HCT116 (cell line): ENCODE results near the gene CAMSAP3. TPM values are rescaled to one million over a fixed set of nuclear protein-coding genes. Genes with fewer than 3 reads are reported as not detected.

Experiments
- ATAC-seq: fragments of 200-7000 bp; cut with Tn5 transposase; 2 replicates; pipeline ENCODE4 v1.9.1; 2020; ENCODE audit warnings: mild to moderate bottlenecking, moderate library complexity
- Bru-seq: library from RNA; stranded (reverse); fragments of 400-500 nt; gene quantifications from one replicate; lab custom pipeline; 2021; lab: Mats Ljungman, UMichigan
- BruChase-seq, 2 experiments: library from RNA; stranded (reverse); fragments of 400-500 nt; gene quantifications; one replicate each; lab custom pipeline; 2021; lab: Mats Ljungman, UMichigan
- BruUV-seq: library from RNA; stranded (reverse); fragments of 400-500 nt; replicated peaks from 2 replicates; lab custom pipeline; 2021; lab: Mats Ljungman, UMichigan
- CTCF ChIA-PET: fragments of 300-600 bp; sonication (Branson Sonifier 250); formaldehyde crosslinking; loops from one replicate; lab custom pipeline; 2021; ENCODE audit warnings: antibody characterized with exemption; lab: Charles Lee
- POLR2A ChIA-PET: fragments of 300-600, 350-600 bp; sonication (Branson Sonifier 250); formaldehyde crosslinking; loops from one replicate; lab custom pipeline; 2021; ENCODE audit warnings: antibody characterized with exemption; lab: Charles Lee
- RAD21 ChIA-PET, 2 experiments: fragments of 300-600 bp; sonication (Branson Sonifier 250); formaldehyde crosslinking; loops; one replicate each; lab custom pipeline; 2023; ENCODE audit warnings: low total read pairs in 2 of 2; ENCODE audit not compliant: uncharacterized antibody in 2 of 2, unreplicated experiment in 2 of 2, low non-redundant PET in 1 of 2; lab: Charles Lee
- DNase-seq: peaks from one replicate; pipeline ENCODE4 v3.0.0-alpha.2; 2010; ENCODE audit warnings: low read depth, low spot score
- H2AFZ ChIP-seq: fragments of 200-600 bp; shearing (Covaris generic), sonication (generic); 2 replicates; pipeline ENCODE4 v1.6.1; 2017; ENCODE audit warnings: low read depth, mixed run types, mixed read lengths, antibody characterized with exemption, low read length; ENCODE audit not compliant: poor library complexity, severe bottlenecking
- H3K27ac ChIP-seq: 2 replicates; pipeline ENCODE4 v1.5.1; 2012; ENCODE audit warnings: low read depth, low read length
- H3K27me3 ChIP-seq: fragments of 200-600 bp; sonication (generic); 2 replicates; pipeline ENCODE4 v1.6.1; 2016; ENCODE audit warnings: mixed run types, low read length, mixed read lengths; ENCODE audit not compliant: insufficient read depth
- H3K36me3 ChIP-seq, 2 experiments: fragments of 200-500 bp in 1 of 2; fragments of 200-600 bp in 1 of 2; sonication (Bioruptor generic) in 1 of 2; sonication (generic) in 1 of 2; 2 replicates each; pipeline versions ENCODE4 v1.5.1 to v1.6.1; 2014 to 2016; ENCODE audit warnings: low read length in 2 of 2, inconsistent platforms in 1 of 2, mixed read lengths in 1 of 2, mixed run types in 1 of 2; ENCODE audit not compliant: insufficient read depth in 2 of 2, control insufficient read depth in 1 of 2
- H3K4me1 ChIP-seq, 2 experiments: fragments of 200-600 bp in 1 of 2; sonication (generic) in 1 of 2; 2 replicates each; pipeline versions ENCODE4 v1.5.1 to v1.6.1; 2012 to 2017; ENCODE audit warnings: low read length in 2 of 2, inconsistent platforms in 1 of 2, mild to moderate bottlenecking in 1 of 2, mixed read lengths in 1 of 2, mixed run types in 1 of 2, moderate library complexity in 1 of 2; ENCODE audit not compliant: insufficient read depth in 2 of 2, control insufficient read depth in 1 of 2
- H3K4me2 ChIP-seq: fragments of 200-600 bp; sonication (generic); 2 replicates; pipeline ENCODE4 v1.6.1; 2017; ENCODE audit warnings: mixed run types, low read length, mixed read lengths
- H3K4me3 ChIP-seq, 2 experiments: fragments of 200-600 bp in 1 of 2; sonication (generic) in 1 of 2; replicated peaks in 1 of 2; 2 replicates each; pipeline ENCODE4 v1.5.1; 2011 to 2016; ENCODE audit warnings: low read length in 2 of 2, control low read depth in 1 of 2, low read depth in 1 of 2, mild to moderate bottlenecking in 1 of 2, mixed read lengths in 1 of 2, mixed run types in 1 of 2
- H3K79me2 ChIP-seq: fragments of 200-600 bp; sonication (generic); 2 replicates; pipeline ENCODE4 v1.6.1; 2017; ENCODE audit warnings: mild to moderate bottlenecking, mixed run types, low read length, moderate library complexity, mixed read lengths; ENCODE audit not compliant: insufficient read depth
- H3K9ac ChIP-seq: fragments of 200-600 bp; sonication (generic); 2 replicates; pipeline ENCODE4 v1.6.1; 2016; ENCODE audit warnings: low read length, mixed read lengths
- H3K9me2 ChIP-seq: fragments of 200-600 bp; sonication (generic), shearing (Covaris generic); 2 replicates; pipeline ENCODE4 v1.6.1; 2017; ENCODE audit warnings: mixed run types, mild to moderate bottlenecking, moderate library complexity; ENCODE audit not compliant: insufficient read depth
- H3K9me3 ChIP-seq, 2 experiments: fragments of 200-500 bp in 1 of 2; fragments of 200-600 bp in 1 of 2; sonication (Bioruptor generic) in 1 of 2; sonication (generic) in 1 of 2; 2 replicates each; pipeline ENCODE4 v1.6.1; 2014 to 2017; ENCODE audit warnings: low read length in 2 of 2, mixed read lengths in 2 of 2, inconsistent platforms in 1 of 2, low read depth in 1 of 2, mild to moderate bottlenecking in 1 of 2, mixed run types in 1 of 2, moderate library complexity in 1 of 2; ENCODE audit not compliant: control insufficient read depth in 1 of 2, insufficient read depth in 1 of 2
- H4K20me1 ChIP-seq: fragments of 200-600 bp; sonication (generic), shearing (Covaris generic); 2 replicates; pipeline ENCODE4 v1.6.1; 2017; ENCODE audit warnings: mixed run types, mild to moderate bottlenecking, moderate library complexity; ENCODE audit not compliant: insufficient read depth
- ATF3 ChIP-seq: IDR thresholded peaks from 2 replicates; pipeline ENCODE4 v1.6.1; 2012
- CBX3 ChIP-seq: IDR thresholded peaks from 2 replicates; pipeline ENCODE4 v1.6.1; 2012; ENCODE audit warnings: low read depth
- CEBPB ChIP-seq: IDR thresholded peaks from 2 replicates; pipeline ENCODE4 v1.6.1; 2012; ENCODE audit warnings: low read depth
- CTCF ChIP-seq, 3 experiments: fragments of 200-600 bp in 1 of 3; sonication (generic) in 1 of 3; IDR thresholded peaks in 2 of 3; conservative IDR thresholded peaks in 1 of 3; 2 replicates each; pipeline ENCODE4 v1.5.1; 2012 to 2017; ENCODE audit warnings: low read depth in 2 of 3, low read length in 2 of 3, antibody characterized with exemption in 1 of 3, borderline replicate concordance in 1 of 3, control low read depth in 1 of 3, mild to moderate bottlenecking in 1 of 3, mixed read lengths in 1 of 3, mixed run types in 1 of 3, moderate library complexity in 1 of 3; ENCODE audit not compliant: insufficient read depth in 1 of 3
- EZH2 ChIP-seq: fragments of 200-600 bp; sonication (generic); IDR thresholded peaks from 2 replicates; pipeline ENCODE4 v1.6.1; 2017; ENCODE audit warnings: antibody characterized with exemption, mixed run types
- EZH2phosphoT487 ChIP-seq: fragments of 200-600 bp; IDR thresholded peaks from 2 replicates; pipeline ENCODE4 v1.6.1; 2018; ENCODE audit warnings: antibody characterized with exemption, borderline replicate concordance
- FOSL1 ChIP-seq: IDR thresholded peaks from 2 replicates; pipeline ENCODE4 v1.6.1; 2012; ENCODE audit warnings: low read depth
- JUND ChIP-seq: IDR thresholded peaks from 2 replicates; pipeline ENCODE4 v1.6.1; 2012
- POLR2A ChIP-seq: IDR thresholded peaks from 2 replicates; pipeline ENCODE4 v1.7.0; 2011; ENCODE audit warnings: borderline replicate concordance; ENCODE audit not compliant: insufficient read depth, insufficient read length; ENCODE audit errors: extremely low read depth
- POLR2AphosphoS5 ChIP-seq: IDR thresholded peaks from 2 replicates; pipeline ENCODE4 v1.6.1; 2011; ENCODE audit warnings: mild to moderate bottlenecking, low read depth, low read length, moderate library complexity
- SIN3A ChIP-seq: IDR thresholded peaks from 2 replicates; pipeline ENCODE4 v1.6.1; 2012; ENCODE audit warnings: low read depth
- SP1 ChIP-seq: IDR thresholded peaks from 2 replicates; pipeline ENCODE4 v1.6.1; 2012; ENCODE audit warnings: low read depth
- SRF ChIP-seq: IDR thresholded peaks from 2 replicates; pipeline ENCODE4 v1.6.1; 2012; ENCODE audit warnings: low read depth
- YY1 ChIP-seq: IDR thresholded peaks from 2 replicates; pipeline ENCODE4 v1.6.1; 2011; ENCODE audit warnings: low read length, low read depth, moderate library complexity, mild to moderate bottlenecking; ENCODE audit not compliant: insufficient replicate concordance; ENCODE audit errors: extremely low read depth
- ZFX ChIP-seq: fragments of 450-650 bp; IDR thresholded peaks from 2 replicates; pipeline ENCODE4 v1.6.1; 2017
- ZNF274 ChIP-seq: fragments of 200-500 bp; sonication (Bioruptor generic); IDR thresholded peaks from 2 replicates; pipeline ENCODE4 v1.6.1; 2014; ENCODE audit warnings: mild to moderate bottlenecking, low read depth, low read length, inconsistent platforms
- intact Hi-C: fragments of 100-400 bp; cut with micrococcal nuclease; formaldehyde crosslinking; loops from 2 replicates; pipeline ENCODE4 v1.10.0; 2022
- long read RNA-seq: library from polyadenylated mRNA; unstranded; transcript quantifications from one replicate; pipeline ENCODE4 v2.0.0, GENCODE V29; 2021; ENCODE audit not compliant: unreplicated experiment
- polyA plus RNA-seq: library from polyadenylated mRNA; unstranded; fragments of >200 nt; gene quantifications from 2 replicates; pipeline ENCODE4 v1.2.1, GENCODE V29; 2012; ENCODE audit warnings: missing spikeins
- total RNA-seq: library from RNA; stranded (reverse); gene quantifications from one replicate; pipeline ENCODE4 v1.2.1, GENCODE V29; 2021; ENCODE audit not compliant: unreplicated experiment

CAMSAP3 gene
- total RNA-seq (24.0 TPM), Bru-seq, nascent RNA (percentile 47 among the genes with signal in this experiment), BruChase-seq, experiment 1, labeled RNA remaining after a 6-hour chase (percentile 60 among the genes with signal in this experiment), BruChase-seq, experiment 2, labeled RNA remaining after a 2-hour chase (percentile 60 among the genes with signal in this experiment)
- 16.1 and 17.3 TPM in 2 replicates for polyA plus RNA-seq
- long read RNA-seq, partial matches to known transcripts: 32 of 37 reads
- long read RNA-seq, other reads (novel, unspliced or antisense): 3 of 37 reads

- Histone ChIP-seq H3K79me2 (peaks cover 20% of the 10 kb centered on the region), H3K27ac (peak within 1 kb of the TSS; percentile 58; the same call in 1 of the 2 replicates), H2AFZ (peak within 1 kb of the TSS; percentile 100), H3K9ac (peak within 1 kb of the TSS; percentile 65), H3K4me1 (peaks cover 4 to 19% of the 10 kb centered on the region in 2 experiments), H3K9me3 (no peaks in the 10 kb centered on the region), H3K36me3 (no peaks in the 10 kb centered on the region), H3K27me3 (no peaks in the 10 kb centered on the region), H4K20me1 (no peaks in the 10 kb centered on the region), H3K4me2 (peak within 1 kb of the TSS; percentile 93), H3K9me2 (no peaks in the 10 kb centered on the region), H3K4me3 (peak within 1 kb of the TSS; percentile 64 to 69)
- intact Hi-C loops: no loop called here
- POLR2A ChIA-PET: interaction anchor here (1.5 to 2.1 kb wide), 2 partner anchors 10 to 22 kb away, joined by 4 to 10 read pairs; no protein-coding TSS in a partner anchor
- CTCF ChIA-PET: interaction anchor here (0.6 to 1.4 kb wide), 2 partner anchors 27 to 85 kb away, joined by 3 read pairs; partner anchors contain the start of gene TRAPPC5
- ATAC-seq: peak; percentile 97
- BruUV-seq: no TSS peak
- RAD21 ChIA-PET: no interaction called here
- TF ChIP-seq CEBPB (no peak), POLR2A (peak; percentile 53), SIN3A (no peak), ZNF274 (no peak), ZFX (peak; percentile 21; the same call in 1 of the 2 replicates)
- TF ChIP-seq, all 23 proteins: peak for 2
- no peak for DNase-seq
Observed at GRCh38 chr19:7595466-7596133, at the start of gene CAMSAP3. CAMSAP3 (plus strand) TSS chr19:7595863; CDS start chr19:7596003, 140 bp downstream.

- ATAC-seq: no peak
Observed at GRCh38 chr19:7545904-7546303, 49.8 kb upstream of the CAMSAP3 start.

More at GRCh38 chr19:7545904-7546303, 49.8 kb upstream of the CAMSAP3 start:
- DNase-seq: no peak
- Histone ChIP-seq H4K20me1 (no peaks in the 10 kb centered on the region), H3K79me2 (no peaks in the 10 kb centered on the region)
- CTCF ChIA-PET: no interaction called here
- no TSS peak for BruUV-seq
- TF ChIP-seq SIN3A (no peak), EZH2phosphoT487 (no peak), FOSL1 (no peak), SRF (no peak), CBX3 (no peak), YY1 (no peak), CTCF (IDR thresholded peaks at IDR 0.05 in 2 of 3, conservative IDR thresholded peaks at IDR 0.05 in 1 of 3; ENCODE audit: borderline replicate concordance in 1 of 3, insufficient read depth in 1 of 3, low read depth in 2 of 3, low read length in 2 of 3) (no peak), JUND (no peak), POLR2AphosphoS5 (no peak), ZNF274 (no peak), EZH2 (no peak), ZFX (no peak), SP1 (no peak), CEBPB (no peak), ATF3 (no peak)
- TF ChIP-seq, all 23 proteins: peak for 0
- intact Hi-C loops: no loop called here
- no peak overlapping the region for H2AFZ ChIP-seq
- H3K27me3 ChIP-seq: no peaks in the 10 kb centered on the region
- H3K4me3 ChIP-seq: no peak overlapping the region
- peaks cover 2 to 20% of the 10 kb centered on the region in 2 experiments; a peak in 3 of 4 replicates for H3K36me3 ChIP-seq
- H3K9ac ChIP-seq: no peak overlapping the region
- H3K9me2 ChIP-seq: no peaks in the 10 kb centered on the region
- H3K27ac ChIP-seq: no peak overlapping the region
- ChIA-PET POLR2A (no interaction called here), RAD21 (no interaction called here)
- no peak overlapping the region for H3K4me2 ChIP-seq
- peaks cover 0 to 8% of the 10 kb centered on the region in 2 experiments; a peak in 3 of 4 replicates for H3K4me1 ChIP-seq
- H3K9me3 ChIP-seq: no peaks in the 10 kb centered on the region
